H1 (cell line): ENCODE measurements around the gene BBS9. TPM values are rescaled to one million over a fixed set of nuclear protein-coding genes. Genes with fewer than 3 reads are reported as not detected.

Source experiments
- CTCF ChIA-PET: fragments of 300-600 bp; sonication (Branson Sonifier 250); formaldehyde crosslinking; loops from one replicate; lab custom pipeline; 2021; ENCODE audit not compliant: partially characterized antibody; lab: Charles Lee
- POLR2A ChIA-PET: fragments of 300-600 bp; sonication (Branson Sonifier 250); formaldehyde crosslinking; loops from one replicate; lab custom pipeline; 2021; ENCODE audit warnings: inconsistent platforms; ENCODE audit not compliant: partially characterized antibody; lab: Charles Lee
- DNase-seq, 2 experiments: peaks; one replicate each; pipeline versions ENCODE4 v3.0.0 to v3.0.0-alpha.2; 2010 to 2022; ENCODE audit warnings: low spot score in 2 of 2, low read depth in 1 of 2, mixed read lengths in 1 of 2
- FAIRE-seq: peaks from 2 replicates; lab custom pipeline; 2011; peaks lifted over from hg19 to GRCh38; lab: Jason Lieb, UNC
- H2AFZ ChIP-seq: 2 replicates; pipeline ENCODE4 v1.8.1; 2012; ENCODE audit warnings: low read length, inconsistent platforms
- H2AK5ac ChIP-seq: 2 replicates; pipeline ENCODE4 v1.6.1; 2013; ENCODE audit warnings: low read depth, low read length
- H2BK120ac ChIP-seq: replicated peaks from 2 replicates; pipeline ENCODE3; 2013; ENCODE audit warnings: low read depth, low read length, inconsistent platforms
- H2BK12ac ChIP-seq: 2 replicates; pipeline ENCODE4 v1.6.1; 2013; ENCODE audit warnings: low read depth, low read length
- H2BK15ac ChIP-seq: 2 replicates; pipeline ENCODE4 v1.6.1; 2013; ENCODE audit warnings: low read length
- H2BK20ac ChIP-seq: 2 replicates; pipeline ENCODE4 v1.6.1; 2013; ENCODE audit warnings: low read length
- H2BK5ac ChIP-seq: 2 replicates; pipeline ENCODE4 v1.6.1; 2013; ENCODE audit warnings: low read depth, low read length
- H3K14ac ChIP-seq: 2 replicates; pipeline ENCODE4 v1.6.1; 2013; ENCODE audit warnings: inconsistent platforms; ENCODE audit not compliant: insufficient read length
- H3K18ac ChIP-seq: 2 replicates; pipeline ENCODE4 v1.6.1; 2013; ENCODE audit warnings: low read length; ENCODE audit errors: extremely low read depth
- H3K23ac ChIP-seq: 2 replicates; pipeline ENCODE4 v1.6.1; 2013; ENCODE audit warnings: inconsistent platforms; ENCODE audit not compliant: insufficient read length
- H3K23me2 ChIP-seq: 2 replicates; pipeline ENCODE4 v1.6.1; 2013; ENCODE audit warnings: low read depth, low read length
- H3K27ac ChIP-seq: 2 replicates; pipeline ENCODE4 v1.6.1; 2011; ENCODE audit warnings: low read depth, low read length, inconsistent platforms
- H3K27me3 ChIP-seq, 4 experiments: replicated peaks in 1 of 4; 1 replicate in 1 of 4; 2 replicates in 3 of 4; pipeline versions ENCODE4 v1.6.1 to v1.8.1; 2011 to 2013; ENCODE audit warnings: low read length in 3 of 4, mild to moderate bottlenecking in 3 of 4, inconsistent platforms in 2 of 4, mixed read lengths in 2 of 4, moderate library complexity in 1 of 4; ENCODE audit not compliant: control insufficient read depth in 3 of 4, insufficient read depth in 3 of 4; ENCODE audit errors: extremely low read depth in 1 of 4
- H3K36me3 ChIP-seq, 4 experiments: 2 replicates each; pipeline versions ENCODE4 v1.6.1 to v1.8.1; 2011 to 2013; ENCODE audit warnings: mild to moderate bottlenecking in 4 of 4, low read length in 3 of 4, moderate library complexity in 2 of 4, control low read depth in 1 of 4, inconsistent platforms in 1 of 4; ENCODE audit not compliant: insufficient read depth in 4 of 4, control insufficient read depth in 2 of 4
- H3K4ac ChIP-seq: replicated peaks from 2 replicates; pipeline ENCODE3; 2013; ENCODE audit warnings: low read length, low read depth, mixed read lengths, inconsistent platforms; ENCODE audit not compliant: insufficient read length
- H3K4me1 ChIP-seq, 4 experiments: replicated peaks in 1 of 4; 1 replicate in 1 of 4; 2 replicates in 3 of 4; pipeline versions ENCODE4 v1.6.1 to v1.8.1; 2011 to 2013; ENCODE audit warnings: low read length in 3 of 4, inconsistent platforms in 2 of 4, mixed read lengths in 1 of 4; ENCODE audit not compliant: insufficient read depth in 4 of 4, control insufficient read depth in 3 of 4
- H3K4me2 ChIP-seq, 2 experiments: 2 replicates each; pipeline versions ENCODE4 v1.6.1 to v1.8.1; 2011 to 2013; ENCODE audit warnings: low read depth in 2 of 2, low read length in 2 of 2, control low read depth in 1 of 2, inconsistent platforms in 1 of 2, mild to moderate bottlenecking in 1 of 2; ENCODE audit not compliant: insufficient read depth in 1 of 2
- H3K4me3 ChIP-seq, 4 experiments: fragments of 200-600, 300-600 bp in 1 of 4; sonication (generic), shearing (Covaris generic), sonication (Bioruptor Twin) in 1 of 4; 2 replicates each; pipeline versions ENCODE4 v1.5.1 to v1.8.1; 2011 to 2016; ENCODE audit warnings: low read length in 4 of 4, low read depth in 3 of 4, control low read depth in 2 of 4, inconsistent platforms in 2 of 4, mild to moderate bottlenecking in 2 of 4, mixed read lengths in 1 of 4, moderate library complexity in 1 of 4; ENCODE audit not compliant: insufficient read depth in 2 of 4; ENCODE audit errors: extremely low read depth in 1 of 4
- H3K56ac ChIP-seq: replicated peaks from 2 replicates; pipeline ENCODE3; 2013; ENCODE audit warnings: low read depth, mild to moderate bottlenecking, mixed read lengths, low read length, inconsistent platforms; ENCODE audit not compliant: insufficient read length
- H3K79me1 ChIP-seq: 2 replicates; pipeline ENCODE4 v1.6.1; 2013; ENCODE audit warnings: low read depth, low read length, control low read depth
- H3K79me2 ChIP-seq, 2 experiments: 2 replicates each; pipeline versions ENCODE4 v1.6.1 to v1.8.1; 2012 to 2013; ENCODE audit warnings: low read length in 2 of 2, mild to moderate bottlenecking in 2 of 2, inconsistent platforms in 1 of 2; ENCODE audit not compliant: insufficient read depth in 2 of 2, control insufficient read depth in 1 of 2
- H3K9ac ChIP-seq, 4 experiments: replicated peaks in 1 of 4; 1 replicate in 1 of 4; 2 replicates in 3 of 4; pipeline versions ENCODE4 v1.6.1 to v1.8.1; 2011 to 2013; ENCODE audit warnings: low read depth in 3 of 4, low read length in 3 of 4, control low read depth in 2 of 4, mild to moderate bottlenecking in 2 of 4, moderate library complexity in 2 of 4, inconsistent platforms in 1 of 4; ENCODE audit errors: extremely low read depth in 1 of 4
- H3K9me3 ChIP-seq, 2 experiments: 2 replicates each; pipeline versions ENCODE4 v1.6.1 to v1.8.1; 2012 to 2013; ENCODE audit warnings: mild to moderate bottlenecking in 2 of 2, moderate library complexity in 2 of 2, control low read depth in 1 of 2, inconsistent platforms in 1 of 2, low read depth in 1 of 2, low read length in 1 of 2, mixed read lengths in 1 of 2; ENCODE audit not compliant: insufficient read depth in 2 of 2
- H4K20me1 ChIP-seq, 2 experiments: replicated peaks in 1 of 2; 2 replicates each; pipeline versions ENCODE3 to v1.8.1; 2011 to 2013; ENCODE audit warnings: inconsistent platforms in 2 of 2, low read length in 2 of 2, mild to moderate bottlenecking in 1 of 2; ENCODE audit not compliant: insufficient read depth in 2 of 2, control insufficient read depth in 1 of 2
- H4K5ac ChIP-seq: 2 replicates; pipeline ENCODE4 v1.6.1; 2013; ENCODE audit warnings: low read length, low read depth, mixed read lengths, inconsistent platforms; ENCODE audit not compliant: insufficient read length
- H4K8ac ChIP-seq: 2 replicates; pipeline ENCODE4 v1.8.0; 2013; ENCODE audit warnings: mild to moderate bottlenecking, moderate library complexity, low read length, inconsistent platforms; ENCODE audit not compliant: insufficient read depth; ENCODE audit errors: extremely low read depth
- H4K91ac ChIP-seq: replicated peaks from 2 replicates; pipeline ENCODE3; 2013; ENCODE audit warnings: low read length, mixed read lengths, inconsistent platforms; ENCODE audit not compliant: insufficient read length
- CTBP2 ChIP-seq: IDR thresholded peaks from 2 replicates; pipeline ENCODE4 v1.7.0; 2011; ENCODE audit warnings: borderline replicate concordance, mild to moderate bottlenecking, moderate library complexity, mixed read lengths, low read length; ENCODE audit not compliant: insufficient read depth, insufficient read length
- WGBS, 2 experiments: shearing (Covaris generic) in 1 of 2; methylation state at CpG; one replicate each; pipeline versions ENCODE4 v1.1.6 to v1.1.7; 2013 to 2015; ENCODE audit warnings: low lambda C conversion rate in 2 of 2, mixed read lengths in 2 of 2, inconsistent platforms in 1 of 2, low coverage in 1 of 2, missing lambda C conversion rate in 1 of 2; ENCODE audit not compliant: insufficient replicate concordance in 2 of 2, insufficient coverage in 1 of 2, insufficient read length in 1 of 2; ENCODE audit errors: extremely low coverage in 1 of 2, missing lambda C conversion rate in 1 of 2; 5-methylcytosine and 5-hydroxymethylcytosine counted together
- polyA plus RNA-seq, 7 experiments: library from polyadenylated mRNA; depleted of rRNA in 3 of 7; stranded (reverse) in 5 of 7; unstranded in 2 of 7; fragments of >200 nt in 5 of 7; fragments of 200-250 nt in 2 of 7; gene quantifications; 1 replicate in 5 of 7; 2 replicates in 1 of 7; 4 replicates in 1 of 7; pipeline versions ENCODE4 v1.2.1 to v1.2.3, GENCODE V29; 2011 to 2013; ENCODE audit warnings: missing spikeins in 2 of 7, mixed read lengths in 2 of 7
- total RNA-seq: library from RNA; stranded (reverse); fragmentation: NEBNext Ultra II Directional; extraction: Animal tissue kit (Norgen Biotek cat#: 25700); gene quantifications from 2 replicates; pipeline ENCODE4 v1.2.1, GENCODE V29; 2021

BBS9 gene
- total and polyA plus RNA-seq, 2 of the 8 experiments (the other 6 are each of a cell fraction or from before 2014, with no cell fraction given): 22.3 to 37.0 TPM

- no peak overlapping the region for H2BK5ac ChIP-seq
- no peak overlapping the region for H3K4ac ChIP-seq
- H2AK5ac ChIP-seq: no peak overlapping the region
- H3K4me2 ChIP-seq: no peak overlapping the region
- no peak overlapping the region for H4K8ac ChIP-seq
- TF ChIP-seq CTBP2: no peak
- H3K27ac ChIP-seq: no peak overlapping the region
- no peaks in the 10 kb centered on the region for H3K79me1 ChIP-seq
- H4K91ac ChIP-seq: no peak overlapping the region
- POLR2A ChIA-PET: no interaction called here
- no peak overlapping the region for H3K14ac ChIP-seq
- no peaks in the 10 kb centered on the region for H3K23me2 ChIP-seq
- no peak overlapping the region for H2BK20ac ChIP-seq
- no peak overlapping the region for H3K9ac ChIP-seq
- H2BK12ac ChIP-seq: no peak overlapping the region
- no peak overlapping the region for H3K4me3 ChIP-seq
- H3K56ac ChIP-seq: no peak overlapping the region
- no peaks in the 10 kb centered on the region for H3K36me3 ChIP-seq
- no peak overlapping the region for H2BK120ac ChIP-seq
- no peaks in the 10 kb centered on the region for H3K4me1 ChIP-seq
- WGBS, 2 experiments: 89% methylated on average over 3 of the region's 3 CpGs; no CpG with 5 or more reads in 1 of the 2 experiments
- no peaks in the 10 kb centered on the region for H3K79me2 ChIP-seq
- no peak overlapping the region for H2BK15ac ChIP-seq
- H2AFZ ChIP-seq: no peak overlapping the region
- no peaks in the 10 kb centered on the region for H3K9me3 ChIP-seq
- H3K23ac ChIP-seq: no peak overlapping the region
- FAIRE-seq (no peak), DNase-seq (no peak)
- no peak overlapping the region for H3K18ac ChIP-seq
- no peaks in the 10 kb centered on the region for H3K27me3 ChIP-seq
- CTCF ChIA-PET: interaction anchor here (0.5 to 2.5 kb wide), 3 partner anchors 96 to 105 kb away, joined by 3 to 6 read pairs (median 4); no protein-coding TSS in a partner anchor
- H4K5ac ChIP-seq: no peak overlapping the region
- H4K20me1 ChIP-seq: no peaks in the 10 kb centered on the region
Measured at GRCh38 chr7:33339074-33339790, 209.9 kb downstream of the BBS9 start.
